Prostate gland (tissue), 2 donors: ENCODE data around the gene CEACAM19.

Source experiments
- CTCF ChIP-seq, 4 experiments: fragments of 200-600 bp in 2 of 4; fragments of 450-650 bp in 2 of 4; sonication (generic) in 2 of 4; IDR thresholded peaks; 1 replicate in 3 of 4; 2 replicates in 1 of 4; pipeline ENCODE4 v1.5.1; 2016 to 2019; ENCODE audit warnings: antibody characterized with exemption in 4 of 4, mild to moderate bottlenecking in 2 of 4, moderate library complexity in 2 of 4
- POLR2AphosphoS5 ChIP-seq: sonication (generic); formaldehyde crosslinking; IDR thresholded peaks from one replicate; pipeline ENCODE4 v1.6.1; 2017; ENCODE audit warnings: antibody characterized with exemption

DNA sequence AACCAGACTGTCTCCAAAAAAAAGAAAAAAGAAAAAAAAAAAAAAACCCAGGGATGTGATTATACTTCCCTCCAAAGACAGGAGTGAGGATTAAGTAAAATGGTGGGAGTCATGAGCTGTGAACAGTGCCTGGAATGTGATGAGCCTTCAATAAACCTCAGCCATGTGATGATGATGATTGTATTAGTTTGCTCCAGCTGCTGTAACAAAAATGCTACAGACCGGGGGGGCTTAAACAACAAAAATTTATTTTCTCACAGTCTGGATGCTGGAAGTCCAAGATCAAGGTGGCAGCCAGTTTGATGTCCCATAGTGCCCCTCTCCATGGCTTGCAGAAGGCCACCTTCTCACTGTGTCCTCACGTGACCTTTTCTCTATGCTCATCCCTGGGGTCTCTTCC, 36.5 kb upstream of the CEACAM19 start:
- TF ChIP-seq CTCF (IDR thresholded peaks at IDR 0.05): no peak
- no peak for TF ChIP-seq POLR2AphosphoS5
